HEK293 (cell line): ENCODE data around the gene PPARA.

ENCODE experiments used
- CTCF ChIA-PET: fragments of 350-600 bp; formaldehyde crosslinking; extraction: SDS; loops from one replicate; lab custom pipeline; 2021; ENCODE audit warnings: antibody characterized with exemption; lab: Yijun Ruan, JAX
- POLR2A ChIA-PET: fragments of 300-600 bp; formaldehyde crosslinking; extraction: SDS; loops from one replicate; lab custom pipeline; 2020; ENCODE audit warnings: antibody characterized with exemption, inconsistent platforms; lab: Yijun Ruan, JAX
- H3K27ac ChIP-seq: fragments of 200-500 bp; sonication (Bioruptor generic); 2 replicates; pipeline ENCODE4 v1.5.1; 2014; ENCODE audit warnings: low read depth, low read length, control low read depth, inconsistent platforms; ENCODE audit errors: extremely low read depth
- H3K36me3 ChIP-seq, 2 experiments: fragments of 200-500 bp in 1 of 2; sonication (Bioruptor generic) in 1 of 2; 1 replicate in 1 of 2; 2 replicates in 1 of 2; pipeline ENCODE4 v1.5.1; 2014 to 2017; ENCODE audit warnings: inconsistent platforms in 2 of 2, low read length in 2 of 2; ENCODE audit not compliant: control insufficient read depth in 2 of 2, insufficient read depth in 1 of 2
- H3K4me1 ChIP-seq: fragments of 200-500 bp; sonication (Bioruptor generic); 2 replicates; pipeline ENCODE4 v1.5.1; 2014; ENCODE audit warnings: mild to moderate bottlenecking, low read length, inconsistent platforms; ENCODE audit not compliant: control insufficient read depth, insufficient read depth
- H3K4me3 ChIP-seq: 2 replicates; pipeline ENCODE4 v1.5.1; 2011; ENCODE audit warnings: low read depth, mild to moderate bottlenecking, control low read depth, low read length, moderate library complexity
- H3K9me3 ChIP-seq: fragments of 200-500 bp; sonication (Bioruptor generic); 2 replicates; pipeline ENCODE4 v1.5.1; 2014; ENCODE audit warnings: low read depth, low read length, inconsistent platforms; ENCODE audit not compliant: control insufficient read depth, insufficient read depth
- EGR2 ChIP-seq: fragments of 450-650 bp; formaldehyde crosslinking; IDR thresholded peaks from 2 replicates; pipeline ENCODE4 v1.5.1; 2016; ENCODE audit warnings: low read depth, missing biosample characterization, missing genetic modification characterization
- GLIS2 ChIP-seq: fragments of 450-650 bp; formaldehyde crosslinking; IDR thresholded peaks from 2 replicates; pipeline ENCODE4 v1.5.1; 2016; ENCODE audit warnings: missing biosample characterization, missing genetic modification characterization
- HOXA7 ChIP-seq: sonication (generic); formaldehyde crosslinking; IDR thresholded peaks from 2 replicates; pipeline ENCODE4 v1.8.1; 2022; ENCODE audit warnings: missing genetic modification reagents, borderline replicate concordance
- MYNN ChIP-seq: fragments of 450-650 bp; formaldehyde crosslinking; IDR thresholded peaks from 2 replicates; pipeline ENCODE4 v1.5.1; 2016; ENCODE audit warnings: missing biosample characterization, missing genetic modification characterization, borderline replicate concordance
- PRDM1 ChIP-seq: fragments of 450-650 bp; formaldehyde crosslinking; IDR thresholded peaks from 2 replicates; pipeline ENCODE4; 2016; ENCODE audit warnings: missing biosample characterization, missing genetic modification characterization
- SALL2 ChIP-seq: fragments of 450-650 bp; formaldehyde crosslinking; IDR thresholded peaks from 2 replicates; pipeline ENCODE4 v1.5.0; 2017; ENCODE audit warnings: missing biosample characterization, mild to moderate bottlenecking, missing genetic modification characterization, borderline replicate concordance
- ZBTB17 ChIP-seq: fragments of 450-650 bp; formaldehyde crosslinking; IDR thresholded peaks from 2 replicates; pipeline ENCODE4 v1.5.1; 2016; ENCODE audit warnings: missing biosample characterization, missing genetic modification characterization
- ZBTB20 ChIP-seq: fragments of 450-650 bp; formaldehyde crosslinking; IDR thresholded peaks from 2 replicates; pipeline ENCODE4 v1.5.1; 2016; ENCODE audit warnings: missing biosample characterization, missing genetic modification characterization
- ZFHX2 ChIP-seq: fragments of 450-650 bp; formaldehyde crosslinking; conservative IDR thresholded peaks from 2 replicates; pipeline ENCODE4 v1.5.1; 2016; ENCODE audit warnings: missing biosample characterization, missing genetic modification characterization
- ZNF10 ChIP-seq: fragments of 450-650 bp; formaldehyde crosslinking; IDR thresholded peaks from 2 replicates; pipeline ENCODE4 v1.5.1; 2017; ENCODE audit warnings: missing biosample characterization, missing genetic modification characterization
- ZNF114 ChIP-seq: fragments of 450-650 bp; formaldehyde crosslinking; IDR thresholded peaks from 2 replicates; pipeline ENCODE4 v1.5.0; 2017; ENCODE audit warnings: missing biosample characterization, missing genetic modification characterization
- ZNF140 ChIP-seq: fragments of 450-650 bp; formaldehyde crosslinking; IDR thresholded peaks from 2 replicates; pipeline ENCODE4 v1.5.1; 2016; ENCODE audit warnings: missing biosample characterization, missing genetic modification characterization
- ZNF155 ChIP-seq: fragments of 450-650 bp; formaldehyde crosslinking; IDR thresholded peaks from 2 replicates; pipeline ENCODE4 v1.5.1; 2016; ENCODE audit warnings: missing biosample characterization, missing genetic modification characterization
- ZNF266 ChIP-seq: fragments of 450-650 bp; formaldehyde crosslinking; IDR thresholded peaks from 2 replicates; pipeline ENCODE4 v1.5.1; 2016; ENCODE audit warnings: missing biosample characterization, missing genetic modification characterization, low read depth
- ZNF391 ChIP-seq: fragments of 450-650 bp; formaldehyde crosslinking; IDR thresholded peaks from 2 replicates; pipeline ENCODE4 v1.5.1; 2016; ENCODE audit warnings: low read depth, missing biosample characterization, missing genetic modification characterization, borderline replicate concordance
- ZNF768 ChIP-seq: fragments of 450-650 bp; formaldehyde crosslinking; IDR thresholded peaks from 2 replicates; pipeline ENCODE4 v1.5.1; 2018; ENCODE audit warnings: missing biosample characterization, mild to moderate bottlenecking, missing genetic modification characterization
- TF ChIP-seq, protein P1 (sequence below): fragments of 450-650 bp; formaldehyde crosslinking; IDR thresholded peaks from 2 replicates; pipeline ENCODE4 v1.5.1; 2016; ENCODE audit warnings: missing biosample characterization, missing genetic modification characterization
- TF ChIP-seq, protein P2 (sequence below): fragments of 450-650 bp; formaldehyde crosslinking; IDR thresholded peaks from 2 replicates; pipeline ENCODE4 v1.5.1; 2017; ENCODE audit warnings: missing biosample characterization, missing genetic modification characterization
- TF ChIP-seq, protein P3 (sequence below): fragments of 450-650 bp; formaldehyde crosslinking; IDR thresholded peaks from 2 replicates; pipeline ENCODE4 v1.5.1; 2017; ENCODE audit warnings: missing biosample characterization, missing genetic modification characterization
- TF ChIP-seq, protein P4 (sequence below): fragments of 450-650 bp; formaldehyde crosslinking; IDR thresholded peaks from 2 replicates; pipeline ENCODE4 v1.5.1; 2016; ENCODE audit warnings: missing biosample characterization, missing genetic modification characterization
- TF ChIP-seq, protein P5 (sequence below): fragments of 450-650 bp; formaldehyde crosslinking; IDR thresholded peaks from 2 replicates; pipeline ENCODE4 v1.5.1; 2016; ENCODE audit warnings: missing biosample characterization, missing genetic modification characterization
- TF ChIP-seq, protein P6 (sequence below): fragments of 450-650 bp; formaldehyde crosslinking; IDR thresholded peaks from 2 replicates; pipeline ENCODE4 v1.5.1; 2017; ENCODE audit warnings: missing biosample characterization, mild to moderate bottlenecking, missing genetic modification characterization, moderate library complexity

PPARA gene

DNA sequence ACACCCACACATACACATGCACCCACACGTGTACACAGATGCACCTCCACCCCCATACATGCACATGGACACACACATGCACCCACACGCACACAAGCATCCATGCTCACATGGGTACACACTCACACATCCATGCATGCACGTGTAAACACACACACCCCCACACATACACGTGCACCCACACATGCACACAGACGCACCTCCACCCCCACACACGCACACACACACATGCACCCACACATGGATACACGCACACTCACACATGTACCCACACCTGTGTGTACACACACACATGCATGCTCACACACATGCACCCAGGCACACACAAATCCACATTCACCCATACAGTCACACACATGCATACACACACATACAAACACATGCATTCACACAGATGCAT lies 75.3 kb downstream of the PPARA start:
- Histone ChIP-seq H3K4me1 (no peaks in the 10 kb centered on the region), H3K27ac (no peak overlapping the region), H3K4me3 (no peak overlapping the region), H3K36me3 (peaks cover 5 to 15% of the 10 kb centered on the region in 2 experiments; a peak in 2 of 3 replicates), H3K9me3 (no peaks in the 10 kb centered on the region)
- ChIA-PET POLR2A (no interaction called here), CTCF (no interaction called here)
- TF ChIP-seq, protein P1, sequence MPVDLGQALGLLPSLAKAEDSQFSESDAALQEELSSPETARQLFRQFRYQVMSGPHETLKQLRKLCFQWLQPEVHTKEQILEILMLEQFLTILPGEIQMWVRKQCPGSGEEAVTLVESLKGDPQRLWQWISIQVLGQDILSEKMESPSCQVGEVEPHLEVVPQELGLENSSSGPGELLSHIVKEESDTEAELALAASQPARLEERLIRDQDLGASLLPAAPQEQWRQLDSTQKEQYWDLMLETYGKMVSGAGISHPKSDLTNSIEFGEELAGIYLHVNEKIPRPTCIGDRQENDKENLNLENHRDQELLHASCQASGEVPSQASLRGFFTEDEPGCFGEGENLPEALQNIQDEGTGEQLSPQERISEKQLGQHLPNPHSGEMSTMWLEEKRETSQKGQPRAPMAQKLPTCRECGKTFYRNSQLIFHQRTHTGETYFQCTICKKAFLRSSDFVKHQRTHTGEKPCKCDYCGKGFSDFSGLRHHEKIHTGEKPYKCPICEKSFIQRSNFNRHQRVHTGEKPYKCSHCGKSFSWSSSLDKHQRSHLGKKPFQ, result peak; percentile 82
- TF ChIP-seq GLIS2 (tag by site-specific recombination) (no peak), SALL2 (0 out of 2 replicates have a peak, but pooled peaks have one; percentile 18), ZBTB17 (tag by site-specific recombination) (no peak), ZNF768 (tag by site-specific recombination) (no peak), ZNF266 (tag by site-specific recombination) (no peak), ZNF114 (no peak), EGR2 (peak; percentile 87), ZFHX2 (peak; percentile 77), MYNN (no peak), HOXA7 (CRISPR knock-in tag) (no peak)
- TF ChIP-seq, protein P2, sequence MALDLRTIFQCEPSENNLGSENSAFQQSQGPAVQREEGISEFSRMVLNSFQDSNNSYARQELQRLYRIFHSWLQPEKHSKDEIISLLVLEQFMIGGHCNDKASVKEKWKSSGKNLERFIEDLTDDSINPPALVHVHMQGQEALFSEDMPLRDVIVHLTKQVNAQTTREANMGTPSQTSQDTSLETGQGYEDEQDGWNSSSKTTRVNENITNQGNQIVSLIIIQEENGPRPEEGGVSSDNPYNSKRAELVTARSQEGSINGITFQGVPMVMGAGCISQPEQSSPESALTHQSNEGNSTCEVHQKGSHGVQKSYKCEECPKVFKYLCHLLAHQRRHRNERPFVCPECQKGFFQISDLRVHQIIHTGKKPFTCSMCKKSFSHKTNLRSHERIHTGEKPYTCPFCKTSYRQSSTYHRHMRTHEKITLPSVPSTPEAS (tag by site-specific recombination), result peak; percentile 49; the same call in 1 of the 2 replicates
- TF ChIP-seq, protein P3, sequence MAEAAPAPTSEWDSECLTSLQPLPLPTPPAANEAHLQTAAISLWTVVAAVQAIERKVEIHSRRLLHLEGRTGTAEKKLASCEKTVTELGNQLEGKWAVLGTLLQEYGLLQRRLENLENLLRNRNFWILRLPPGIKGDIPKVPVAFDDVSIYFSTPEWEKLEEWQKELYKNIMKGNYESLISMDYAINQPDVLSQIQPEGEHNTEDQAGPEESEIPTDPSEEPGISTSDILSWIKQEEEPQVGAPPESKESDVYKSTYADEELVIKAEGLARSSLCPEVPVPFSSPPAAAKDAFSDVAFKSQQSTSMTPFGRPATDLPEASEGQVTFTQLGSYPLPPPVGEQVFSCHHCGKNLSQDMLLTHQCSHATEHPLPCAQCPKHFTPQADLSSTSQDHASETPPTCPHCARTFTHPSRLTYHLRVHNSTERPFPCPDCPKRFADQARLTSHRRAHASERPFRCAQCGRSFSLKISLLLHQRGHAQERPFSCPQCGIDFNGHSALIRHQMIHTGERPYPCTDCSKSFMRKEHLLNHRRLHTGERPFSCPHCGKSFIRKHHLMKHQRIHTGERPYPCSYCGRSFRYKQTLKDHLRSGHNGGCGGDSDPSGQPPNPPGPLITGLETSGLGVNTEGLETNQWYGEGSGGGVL (tag by site-specific recombination), result no peak

DNA sequence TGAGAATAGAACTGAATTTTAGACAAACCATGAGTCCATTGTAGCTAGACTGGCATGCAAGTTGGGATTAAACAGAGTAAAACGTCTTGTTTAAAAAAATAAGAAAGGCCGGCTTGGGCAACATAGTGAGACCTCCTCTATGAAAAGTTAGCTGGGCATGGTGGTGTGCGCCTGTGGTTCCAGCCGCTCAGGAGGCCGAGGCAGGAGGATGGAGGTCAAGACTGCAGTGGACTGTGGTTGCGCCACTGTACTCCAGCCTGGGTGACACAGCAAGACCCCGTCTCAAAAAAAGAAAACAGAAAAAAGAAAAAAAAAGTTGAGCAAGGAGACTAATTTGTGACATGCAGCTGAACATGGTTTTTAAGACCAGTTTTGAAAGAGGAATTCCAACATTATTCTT lies 76.3 kb downstream of the PPARA start:
- TF ChIP-seq, protein P4, sequence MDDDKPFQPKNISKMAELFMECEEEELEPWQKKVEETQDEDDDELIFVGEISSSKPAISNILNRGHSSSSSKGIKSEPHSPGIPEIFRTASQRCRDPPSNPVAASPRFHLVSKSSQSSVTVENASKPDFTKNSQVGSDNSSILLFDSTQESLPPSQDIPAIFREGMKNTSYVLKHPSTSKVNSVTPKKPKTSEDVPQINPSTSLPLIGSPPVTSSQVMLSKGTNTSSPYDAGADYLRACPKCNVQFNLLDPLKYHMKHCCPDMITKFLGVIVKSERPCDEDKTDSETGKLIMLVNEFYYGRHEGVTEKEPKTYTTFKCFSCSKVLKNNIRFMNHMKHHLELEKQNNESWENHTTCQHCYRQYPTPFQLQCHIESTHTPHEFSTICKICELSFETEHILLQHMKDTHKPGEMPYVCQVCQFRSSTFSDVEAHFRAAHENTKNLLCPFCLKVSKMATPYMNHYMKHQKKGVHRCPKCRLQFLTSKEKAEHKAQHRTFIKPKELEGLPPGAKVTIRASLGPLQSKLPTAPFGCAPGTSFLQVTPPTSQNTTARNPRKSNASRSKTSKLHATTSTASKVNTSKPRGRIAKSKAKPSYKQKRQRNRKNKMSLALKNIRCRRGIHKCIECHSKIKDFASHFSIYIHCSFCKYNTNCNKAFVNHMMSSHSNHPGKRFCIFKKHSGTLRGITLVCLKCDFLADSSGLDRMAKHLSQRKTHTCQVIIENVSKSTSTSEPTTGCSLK (tag by site-specific recombination), result no peak
- TF ChIP-seq ZNF391 (tag by site-specific recombination) (no peak), PRDM1 (tag by site-specific recombination) (no peak), ZBTB17 (tag by site-specific recombination) (no peak), ZNF10 (tag by site-specific recombination) (no peak), ZNF140 (tag by site-specific recombination) (no peak), ZBTB20 (tag by site-specific recombination) (no peak), SALL2 (no peak), MYNN (no peak), ZNF155 (tag by site-specific recombination) (no peak)
- TF ChIP-seq, protein P5, sequence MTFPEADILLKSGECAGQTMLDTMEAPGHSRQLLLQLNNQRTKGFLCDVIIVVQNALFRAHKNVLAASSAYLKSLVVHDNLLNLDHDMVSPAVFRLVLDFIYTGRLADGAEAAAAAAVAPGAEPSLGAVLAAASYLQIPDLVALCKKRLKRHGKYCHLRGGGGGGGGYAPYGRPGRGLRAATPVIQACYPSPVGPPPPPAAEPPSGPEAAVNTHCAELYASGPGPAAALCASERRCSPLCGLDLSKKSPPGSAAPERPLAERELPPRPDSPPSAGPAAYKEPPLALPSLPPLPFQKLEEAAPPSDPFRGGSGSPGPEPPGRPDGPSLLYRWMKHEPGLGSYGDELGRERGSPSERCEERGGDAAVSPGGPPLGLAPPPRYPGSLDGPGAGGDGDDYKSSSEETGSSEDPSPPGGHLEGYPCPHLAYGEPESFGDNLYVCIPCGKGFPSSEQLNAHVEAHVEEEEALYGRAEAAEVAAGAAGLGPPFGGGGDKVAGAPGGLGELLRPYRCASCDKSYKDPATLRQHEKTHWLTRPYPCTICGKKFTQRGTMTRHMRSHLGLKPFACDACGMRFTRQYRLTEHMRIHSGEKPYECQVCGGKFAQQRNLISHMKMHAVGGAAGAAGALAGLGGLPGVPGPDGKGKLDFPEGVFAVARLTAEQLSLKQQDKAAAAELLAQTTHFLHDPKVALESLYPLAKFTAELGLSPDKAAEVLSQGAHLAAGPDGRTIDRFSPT (tag by site-specific recombination), result no peak
- TF ChIP-seq, protein P6, sequence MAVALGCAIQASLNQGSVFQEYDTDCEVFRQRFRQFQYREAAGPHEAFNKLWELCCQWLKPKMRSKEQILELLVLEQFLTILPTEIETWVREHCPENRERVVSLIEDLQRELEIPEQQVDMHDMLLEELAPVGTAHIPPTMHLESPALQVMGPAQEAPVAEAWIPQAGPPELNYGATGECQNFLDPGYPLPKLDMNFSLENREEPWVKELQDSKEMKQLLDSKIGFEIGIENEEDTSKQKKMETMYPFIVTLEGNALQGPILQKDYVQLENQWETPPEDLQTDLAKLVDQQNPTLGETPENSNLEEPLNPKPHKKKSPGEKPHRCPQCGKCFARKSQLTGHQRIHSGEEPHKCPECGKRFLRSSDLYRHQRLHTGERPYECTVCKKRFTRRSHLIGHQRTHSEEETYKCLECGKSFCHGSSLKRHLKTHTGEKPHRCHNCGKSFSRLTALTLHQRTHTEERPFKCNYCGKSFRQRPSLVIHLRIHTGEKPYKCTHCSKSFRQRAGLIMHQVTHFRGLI, result no peak
- TF ChIP-seq, all 188 proteins: peak for 0
- no peaks in the 10 kb centered on the region for H3K4me1 ChIP-seq
- POLR2A ChIA-PET, result interaction anchor here (0.6 kb wide), 1 partner anchor 51 kb away, joined by 7 read pairs; no protein-coding TSS in a partner anchor
- H3K36me3 ChIP-seq, result peaks cover 4 to 10% of the 10 kb centered on the region in 2 experiments; a peak in 2 of 3 replicates
- no peaks in the 10 kb centered on the region for H3K9me3 ChIP-seq
- CTCF ChIA-PET, result interaction anchor here (0.6 to 0.9 kb wide), 2 partner anchors 220 to 619 kb away, joined by 3 read pairs; no protein-coding TSS in a partner anchor
- no peak overlapping the region for H3K27ac ChIP-seq
- H3K4me3 ChIP-seq, result no peak overlapping the region
